ENCODE results near the gene ZNF678. TPM values are rescaled to one million over a fixed set of nuclear protein-coding genes. Genes with fewer than 3 reads are reported as not detected.

ZNF678 gene
- total and polyA plus RNA-seq, 2 of the 8 experiments (the other 6 are each of a cell fraction or from before 2014, with no cell fraction given), result 6.9 to 28.3 TPM

DNA sequence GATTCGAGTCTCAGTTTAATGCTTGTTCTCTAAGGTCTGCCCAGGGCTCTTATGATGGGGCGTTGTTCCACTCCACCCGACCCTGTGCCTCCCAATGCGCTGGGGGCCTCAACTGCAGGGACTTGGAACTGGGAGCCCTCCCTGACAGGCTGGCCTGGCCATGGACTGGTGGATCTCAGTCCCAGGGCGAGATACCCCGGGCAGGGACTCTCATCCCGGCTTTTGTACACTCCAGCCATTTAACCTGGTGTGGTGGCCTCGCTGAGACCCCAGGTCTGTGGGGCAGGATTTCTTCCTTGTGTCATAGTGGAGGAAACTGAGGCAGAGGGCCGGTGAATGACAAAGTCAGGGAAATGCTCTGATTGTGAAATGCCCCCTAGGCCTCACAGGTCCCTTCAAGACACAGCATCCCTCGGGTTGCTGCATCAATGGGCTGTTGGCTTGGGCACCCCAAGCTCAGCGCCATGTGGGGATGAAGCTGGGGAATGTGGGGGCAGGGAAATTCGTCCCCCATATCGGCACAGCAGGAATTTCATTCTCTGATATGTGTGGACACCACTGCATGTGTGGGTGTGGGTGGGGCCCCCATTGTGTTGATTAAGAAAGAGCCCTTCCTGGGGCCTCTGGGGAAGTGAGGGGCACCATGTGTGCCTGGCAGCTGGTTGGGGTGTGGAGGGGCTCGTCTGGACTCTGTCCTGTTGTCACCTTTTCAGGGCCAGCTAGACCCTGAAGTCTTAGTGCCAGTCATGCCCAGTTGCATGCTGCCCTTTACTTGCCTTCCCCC is 19.9 kb upstream of the ZNF678 start (continued):
- TF ChIP-seq RFX5 (IDR thresholded peaks at IDR 0.05; ENCODE audit: borderline replicate concordance, low read depth, low read length), result no peak
- TF ChIP-seq HDAC2 (IDR thresholded peaks at IDR 0.05; ENCODE audit: borderline replicate concordance in 1 of 2, low read depth in 2 of 2, low read length in 2 of 2), result no peak
- TF ChIP-seq, protein P1, sequence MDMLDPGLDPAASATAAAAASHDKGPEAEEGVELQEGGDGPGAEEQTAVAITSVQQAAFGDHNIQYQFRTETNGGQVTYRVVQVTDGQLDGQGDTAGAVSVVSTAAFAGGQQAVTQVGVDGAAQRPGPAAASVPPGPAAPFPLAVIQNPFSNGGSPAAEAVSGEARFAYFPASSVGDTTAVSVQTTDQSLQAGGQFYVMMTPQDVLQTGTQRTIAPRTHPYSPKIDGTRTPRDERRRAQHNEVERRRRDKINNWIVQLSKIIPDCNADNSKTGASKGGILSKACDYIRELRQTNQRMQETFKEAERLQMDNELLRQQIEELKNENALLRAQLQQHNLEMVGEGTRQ (IDR thresholded peaks at IDR 0.05; ENCODE audit: low read length), result no peak
- TF ChIP-seq, protein P2, sequence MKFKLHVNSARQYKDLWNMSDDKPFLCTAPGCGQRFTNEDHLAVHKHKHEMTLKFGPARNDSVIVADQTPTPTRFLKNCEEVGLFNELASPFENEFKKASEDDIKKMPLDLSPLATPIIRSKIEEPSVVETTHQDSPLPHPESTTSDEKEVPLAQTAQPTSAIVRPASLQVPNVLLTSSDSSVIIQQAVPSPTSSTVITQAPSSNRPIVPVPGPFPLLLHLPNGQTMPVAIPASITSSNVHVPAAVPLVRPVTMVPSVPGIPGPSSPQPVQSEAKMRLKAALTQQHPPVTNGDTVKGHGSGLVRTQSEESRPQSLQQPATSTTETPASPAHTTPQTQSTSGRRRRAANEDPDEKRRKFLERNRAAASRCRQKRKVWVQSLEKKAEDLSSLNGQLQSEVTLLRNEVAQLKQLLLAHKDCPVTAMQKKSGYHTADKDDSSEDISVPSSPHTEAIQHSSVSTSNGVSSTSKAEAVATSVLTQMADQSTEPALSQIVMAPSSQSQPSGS (IDR thresholded peaks at IDR 0.05; ENCODE audit: low read length), result no peak
- TF ChIP-seq SIN3A (conservative IDR thresholded peaks at IDR 0.05 in 1 of 2, IDR thresholded peaks at IDR 0.05 in 1 of 2; ENCODE audit: low read depth in 1 of 2, low read length in 2 of 2), result no peak

All from H1 (cell line).